ENCODE measurements around the gene ZER1. TPM values are rescaled to one million over a fixed set of nuclear protein-coding genes. Genes with fewer than 3 reads are reported as not detected.

ZER1 gene
- total RNA-seq, 4 donors from 2014 or later: 63.6 to 115 (median 105) TPM

DNA sequence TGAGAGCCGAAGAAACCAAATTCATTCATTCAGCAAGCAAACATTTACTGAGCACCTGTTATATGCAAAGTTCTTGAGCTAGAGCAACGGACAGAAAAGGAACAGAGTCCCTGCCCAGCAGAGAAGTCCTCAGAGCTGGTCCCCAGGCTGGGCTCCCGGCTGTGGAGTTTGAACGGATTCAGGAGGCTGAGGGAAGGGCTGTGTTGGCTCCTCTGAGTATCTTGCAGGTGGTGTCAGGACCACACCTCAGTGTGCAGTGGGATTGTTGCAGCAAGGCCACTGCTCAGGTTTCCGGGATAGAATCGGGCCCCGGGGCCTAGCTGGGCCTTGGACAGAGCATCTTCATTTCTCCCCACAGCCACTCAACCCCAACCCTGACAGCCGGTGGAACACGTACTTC lies 20.4 kb upstream of the ZER1 start:
- H3K27ac ChIP-seq: no peak overlapping the region
- intact Hi-C loops (cut with DNase I; ENCODE audit: low total_unique reads) (no loop called here), in situ Hi-C loops (cut with MboI; ENCODE audit: low sequenced_read_pairs in 4 of 4) (no loop called here)
- ATAC-seq (no peak), DNase-seq (no peak)
- no peaks in the 10 kb centered on the region for H3K9me3 ChIP-seq
- H3K27me3 ChIP-seq: no peaks in the 10 kb centered on the region
- peaks cover 9 to 16% of the 10 kb centered on the region in 2 donors for H3K4me1 ChIP-seq
- no peak overlapping the region for H3K4me3 ChIP-seq
- TF ChIP-seq POLR2A (IDR thresholded peaks at IDR 0.05): no peak
- TF ChIP-seq, protein P1, sequence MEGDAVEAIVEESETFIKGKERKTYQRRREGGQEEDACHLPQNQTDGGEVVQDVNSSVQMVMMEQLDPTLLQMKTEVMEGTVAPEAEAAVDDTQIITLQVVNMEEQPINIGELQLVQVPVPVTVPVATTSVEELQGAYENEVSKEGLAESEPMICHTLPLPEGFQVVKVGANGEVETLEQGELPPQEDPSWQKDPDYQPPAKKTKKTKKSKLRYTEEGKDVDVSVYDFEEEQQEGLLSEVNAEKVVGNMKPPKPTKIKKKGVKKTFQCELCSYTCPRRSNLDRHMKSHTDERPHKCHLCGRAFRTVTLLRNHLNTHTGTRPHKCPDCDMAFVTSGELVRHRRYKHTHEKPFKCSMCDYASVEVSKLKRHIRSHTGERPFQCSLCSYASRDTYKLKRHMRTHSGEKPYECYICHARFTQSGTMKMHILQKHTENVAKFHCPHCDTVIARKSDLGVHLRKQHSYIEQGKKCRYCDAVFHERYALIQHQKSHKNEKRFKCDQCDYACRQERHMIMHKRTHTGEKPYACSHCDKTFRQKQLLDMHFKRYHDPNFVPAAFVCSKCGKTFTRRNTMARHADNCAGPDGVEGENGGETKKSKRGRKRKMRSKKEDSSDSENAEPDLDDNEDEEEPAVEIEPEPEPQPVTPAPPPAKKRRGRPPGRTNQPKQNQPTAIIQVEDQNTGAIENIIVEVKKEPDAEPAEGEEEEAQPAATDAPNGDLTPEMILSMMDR (IDR thresholded peaks at IDR 0.05 in 4 of 5, conservative IDR thresholded peaks at IDR 0.05 in 1 of 5): no peak
- H3K36me3 ChIP-seq: peaks cover 0 to 51% of the 10 kb centered on the region in 2 donors

DNA sequence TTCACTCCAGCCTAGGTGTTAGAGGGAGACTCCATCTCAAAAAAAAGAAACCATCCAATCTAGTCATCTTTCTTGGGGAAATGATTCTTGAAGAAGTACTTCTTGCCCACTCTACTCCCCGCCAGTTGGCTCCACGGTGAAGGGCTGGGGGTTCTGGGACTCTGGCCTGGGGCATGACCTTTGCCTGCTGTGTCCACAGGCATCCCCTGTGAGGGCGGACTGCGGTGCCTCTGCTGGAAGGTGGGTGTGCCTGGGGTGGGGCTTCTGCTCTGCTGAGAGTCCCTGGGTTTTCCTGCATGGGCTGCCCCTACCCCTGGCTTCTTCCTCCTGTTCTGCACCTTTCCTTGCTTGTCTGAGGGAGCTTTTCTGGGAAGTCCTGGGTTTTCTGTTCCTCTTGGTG lies 18.8 kb upstream of the ZER1 start:
- no peak for ATAC-seq
- TF ChIP-seq, protein P1 (IDR thresholded peaks at IDR 0.05 in 4 of 5, conservative IDR thresholded peaks at IDR 0.05 in 1 of 5): no peak
- TF ChIP-seq POLR2A (IDR thresholded peaks at IDR 0.05): no peak
- no peak overlapping the region for H3K4me3 ChIP-seq
- intact Hi-C loops (cut with DNase I; ENCODE audit: low total_unique reads) (no loop called here), in situ Hi-C loops (cut with MboI; ENCODE audit: low sequenced_read_pairs in 4 of 4) (no loop called here)
- H3K9me3 ChIP-seq: no peaks in the 10 kb centered on the region
- H3K4me1 ChIP-seq: peaks cover 14 to 20% of the 10 kb centered on the region in 2 donors
- H3K27ac ChIP-seq: no peak overlapping the region
- H3K36me3 ChIP-seq: peaks cover 0 to 47% of the 10 kb centered on the region in 2 donors
- DNase-seq: no peak
- H3K27me3 ChIP-seq: no peaks in the 10 kb centered on the region

DNA sequence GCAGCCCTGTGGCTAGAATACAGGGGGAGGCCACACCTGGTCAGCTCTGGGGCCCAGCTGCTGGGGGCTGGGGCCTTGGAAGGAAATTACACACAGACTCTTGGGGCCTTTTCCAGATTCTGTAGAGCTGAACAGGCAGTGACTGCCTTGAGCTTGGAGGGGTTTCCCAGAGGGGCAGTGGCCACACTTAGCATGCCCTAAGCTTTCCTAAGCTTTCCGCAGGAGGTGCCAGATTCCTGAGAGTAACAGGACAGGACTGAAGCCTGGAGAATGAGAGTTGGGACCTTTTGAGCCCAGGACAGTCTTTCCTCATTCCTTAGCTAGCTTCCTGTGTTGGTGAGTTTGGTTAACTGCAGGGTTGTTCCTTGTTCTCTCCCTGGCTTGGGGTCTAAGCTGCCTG lies 16.7 kb upstream of the ZER1 start:
- Histone ChIP-seq H3K4me3 (peak overlapping the region; percentile 81 to 99 (median 90)), H3K27me3 (no peaks in the 10 kb centered on the region), H3K4me1 (peaks cover 16 to 25% of the 10 kb centered on the region in 2 donors), H3K36me3 (peaks cover 0 to 32% of the 10 kb centered on the region in 2 donors), H3K27ac (peak overlapping the region in 3 of 4 donors; percentile 89 to 96 (median 92)), H3K9me3 (no peaks in the 10 kb centered on the region)
- intact Hi-C loops (cut with DNase I; ENCODE audit: low total_unique reads) (loop anchor here (5.0 kb wide), 1 partner anchor 94 kb away; the partner anchor contains the start of genes KYAT1 and LRRC8A), in situ Hi-C loops (cut with MboI; ENCODE audit: low sequenced_read_pairs in 4 of 4) (no loop called here)
- DNase-seq (no peak), ATAC-seq (no peak)
- TF ChIP-seq POLR2A (IDR thresholded peaks at IDR 0.05): no peak
- TF ChIP-seq, protein P1 (IDR thresholded peaks at IDR 0.05 in 4 of 5, conservative IDR thresholded peaks at IDR 0.05 in 1 of 5): no peak

DNA sequence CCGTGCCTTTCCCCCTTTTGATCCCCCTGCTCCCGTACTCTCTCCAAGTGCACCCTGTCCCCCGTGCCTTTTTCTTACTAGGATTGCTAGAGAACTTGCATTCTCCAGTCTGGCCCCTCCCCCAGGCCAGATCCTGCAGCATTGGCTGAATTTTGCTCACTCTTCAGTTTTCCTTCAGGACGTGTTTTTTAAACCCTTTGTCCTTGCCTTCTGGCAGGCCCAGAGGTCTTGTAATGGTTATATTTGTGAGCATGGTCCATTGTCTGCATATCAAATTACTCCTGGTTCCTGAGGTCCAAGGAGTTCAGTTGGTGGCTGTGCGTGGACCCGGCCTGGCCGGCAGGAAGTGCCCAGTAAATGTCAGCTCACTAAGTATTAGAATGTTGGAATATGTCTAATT lies 15.9 kb upstream of the ZER1 start:
- no peaks in the 10 kb centered on the region for H3K9me3 ChIP-seq
- TF ChIP-seq, protein P1 (IDR thresholded peaks at IDR 0.05 in 4 of 5, conservative IDR thresholded peaks at IDR 0.05 in 1 of 5): no peak
- TF ChIP-seq POLR2A (IDR thresholded peaks at IDR 0.05): no peak
- H3K27ac ChIP-seq: peak overlapping the region; percentile 89 to 96 (median 90)
- no peak for ATAC-seq
- in situ Hi-C loops (cut with MboI; ENCODE audit: low sequenced_read_pairs in 4 of 4): no loop called here
- intact Hi-C loops (cut with DNase I; ENCODE audit: low total_unique reads): loop anchor here (1.0 to 5.0 kb wide), 3 partner anchors 16 to 95 kb away; partner anchors contain the start of genes ENDOG, KYAT1, LRRC8A and ZER1
- peak overlapping the region; percentile 81 to 99 (median 90) for H3K4me3 ChIP-seq
- peaks cover 16 to 25% of the 10 kb centered on the region in 2 donors for H3K4me1 ChIP-seq
- no peak for DNase-seq
- no peaks in the 10 kb centered on the region for H3K27me3 ChIP-seq
- peaks cover 0 to 25% of the 10 kb centered on the region in 2 donors for H3K36me3 ChIP-seq

Data from gastrocnemius medialis (tissue), 4 donors.